ENCODE measurements around the gene GALNT8. TPM values are rescaled to one million over a fixed set of nuclear protein-coding genes. Genes with fewer than 3 reads are reported as not detected.

Gene GALNT8
- total and polyA plus RNA-seq, 10 of the 15 experiments (the other 5 are each of a cell fraction or from before 2014, with no cell fraction given) = 0.14 to 0.81 (median 0.31) TPM; not detected in 1

GRCh38 chr12:4744709-4745108 lies 24.5 kb downstream of the GALNT8 start (continued):
- TF ChIP-seq ZBTB40 (IDR thresholded peaks at IDR 0.05; ENCODE audit: borderline replicate concordance) (no peak), FOXM1 (IDR thresholded peaks at IDR 0.05; ENCODE audit: low read depth, low read length) (no peak), USF1 (IDR thresholded peaks at IDR 0.05; ENCODE audit: borderline replicate concordance, extremely low read length, insufficient read depth, low read depth, low read length) (no peak), NR2F1 (conservative IDR thresholded peaks at IDR 0.05) (no peak)

- no peaks in the 10 kb centered on the region for H3K36me3 ChIP-seq (ENCODE audit: control insufficient read depth in 2 of 2, insufficient read depth in 2 of 2, low read length in 1 of 2)
- in situ Hi-C loops (cut with MboI) (no loop called here), intact Hi-C loops (cut with micrococcal nuclease; ENCODE audit: unreplicated experiment) (no loop called here)
- BruUV-seq (replicated peaks) = no TSS peak
- ChIA-PET POLR2A (no interaction called here), CTCF (no interaction called here), RAD21 (ENCODE audit: unreplicated experiment) (no interaction called here), SMC1A (ENCODE audit: uncharacterized antibody, unreplicated experiment) (no interaction called here)
- H3K4me1 ChIP-seq (ENCODE audit: control insufficient read depth, insufficient read depth, low read length) = no peaks in the 10 kb centered on the region
- ATAC-seq (no peak), FAIRE-seq (no peak), DNase-seq (ENCODE audit: low read depth, low spot score) (no peak)
- no peak overlapping the region for H3K4me2 ChIP-seq (ENCODE audit: control insufficient read depth, insufficient read depth)
- no peaks in the 10 kb centered on the region for H3K9me3 ChIP-seq (replicated peaks; ENCODE audit: control insufficient read depth, insufficient read depth, low read length)
- no peak overlapping the region for H3K9ac ChIP-seq (ENCODE audit: control insufficient read depth, insufficient read depth, low read length)
- 49% methylated on average over 6 of the region's 6 CpGs for WGBS (ENCODE audit: insufficient coverage, insufficient replicate concordance, low lambda C conversion rate, missing lambda C conversion rate)
- H3K27ac ChIP-seq (ENCODE audit: control insufficient read depth, insufficient read depth) = no peak overlapping the region
- H4K20me1 ChIP-seq (ENCODE audit: control insufficient read depth, insufficient read depth) = no peaks in the 10 kb centered on the region
- H3K79me2 ChIP-seq (ENCODE audit: control insufficient read depth, insufficient read depth, low read length) = no peaks in the 10 kb centered on the region
- no peak overlapping the region for H2AFZ ChIP-seq (ENCODE audit: control insufficient read depth, low read depth, low read length)
- no peak overlapping the region for H3K4me3 ChIP-seq
- no peaks in the 10 kb centered on the region; a peak in 2 of 4 replicates for H3K27me3 ChIP-seq (replicated peaks in 1 of 2; ENCODE audit: control insufficient read depth in 2 of 2, insufficient read depth in 2 of 2, low read length in 1 of 2)
- TF ChIP-seq E2F8 (IDR thresholded peaks at IDR 0.05; ENCODE audit: low read depth, partially characterized antibody) (no peak), RELB (IDR thresholded peaks at IDR 0.05; ENCODE audit: low read depth) (no peak), NR2F1 (conservative IDR thresholded peaks at IDR 0.05) (no peak), BCL3 (IDR thresholded peaks at IDR 0.05; ENCODE audit: borderline replicate concordance, insufficient read depth, low read depth, low read length, poor library complexity, severe bottlenecking) (no peak)
Measured at GRCh38 chr12:4745249-4745648, 25.0 kb downstream of the GALNT8 start.
